ENCODE measurements around the gene AFAP1L2. TPM values are rescaled to one million over a fixed set of nuclear protein-coding genes. Genes with fewer than 3 reads are reported as not detected.

Gene AFAP1L2
- total and polyA plus RNA-seq, 2 donors (not counting 1 experiment from before 2014, with no cell fraction given) = 4.7 to 4.9 TPM

DNA sequence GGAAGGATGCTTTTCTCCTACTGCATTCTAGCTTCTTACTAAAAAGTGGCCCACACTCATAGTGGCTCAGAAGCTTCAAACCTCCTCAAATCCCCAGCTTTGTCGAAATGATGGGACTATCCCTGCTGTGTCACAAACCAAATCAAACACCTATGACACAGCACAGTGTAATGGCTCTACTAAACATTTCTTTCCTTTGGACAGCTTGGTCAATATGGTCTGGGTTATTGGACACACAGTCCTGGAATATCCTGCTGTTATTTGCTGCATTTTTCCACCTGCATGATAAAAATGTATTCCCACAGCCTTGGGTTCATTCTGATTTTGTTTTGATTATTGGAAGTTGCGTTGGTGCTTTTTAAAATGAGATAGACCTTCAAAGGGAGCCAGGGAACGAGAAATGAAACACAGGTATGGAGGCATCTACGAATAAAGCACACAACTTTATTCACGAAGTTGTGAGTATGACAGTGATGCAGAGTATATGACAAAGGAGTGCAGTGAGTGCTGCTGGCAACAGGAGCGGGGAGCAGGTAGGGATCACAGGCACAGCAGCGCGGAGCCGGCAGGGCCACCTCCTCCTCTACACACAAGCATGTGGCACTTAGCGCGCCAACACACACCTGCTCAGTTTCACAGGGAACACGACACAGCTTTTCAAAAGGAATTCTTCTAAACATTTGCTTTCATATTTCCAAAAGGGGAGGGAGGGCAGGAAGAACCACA lies 26.5 kb upstream of the AFAP1L2 start:
- H4K20me1 ChIP-seq (ENCODE audit: control insufficient read depth, insufficient read depth, low read length, poor library complexity, severe bottlenecking) = no peaks in the 10 kb centered on the region
- no peaks in the 10 kb centered on the region for H3K27me3 Mint-ChIP-seq
- DNase-seq (no peak), ATAC-seq (ENCODE audit: low read depth) (no peak)
- no peaks in the 10 kb centered on the region for H3K79me2 ChIP-seq (ENCODE audit: control insufficient read depth, insufficient read depth, low read length)
- H3K27me3 ChIP-seq (replicated peaks in 1 of 4; ENCODE audit: control extremely low read depth in 1 of 4, control insufficient read depth in 3 of 4, insufficient read depth in 4 of 4, low read length in 3 of 4) = no peaks in the 10 kb centered on the region
- no peak overlapping the region for H3K4me3 Mint-ChIP-seq
- intact Hi-C loops (cut with micrococcal nuclease) = loop anchor here (10.0 kb wide), 1 partner anchor 126 kb away; no protein-coding TSS in a partner anchor
- H3K4me2 ChIP-seq (replicated peaks; ENCODE audit: low read depth, low read length, poor library complexity, severe bottlenecking) = no peak overlapping the region
- H3K27ac Mint-ChIP-seq = no peak overlapping the region
- no peak for TF ChIP-seq CTCF (IDR thresholded peaks at IDR 0.05)
- TF ChIP-seq EZH2 (IDR thresholded peaks at IDR 0.05; ENCODE audit: borderline replicate concordance, insufficient read depth, low read depth, low read length, poor library complexity, severe bottlenecking) = no peak
- no peaks in the 10 kb centered on the region for H3K4me1 Mint-ChIP-seq
- peaks cover 0 to 2% (median 0%) of the 10 kb centered on the region in 3 donors for H3K9me3 ChIP-seq (ENCODE audit: control extremely low read depth in 1 of 3, control insufficient read depth in 2 of 3, insufficient read depth in 1 of 3, low read length in 2 of 3)
- POLR2A ChIA-PET = no interaction called here
- no peaks in the 10 kb centered on the region for H3K4me1 ChIP-seq (ENCODE audit: control insufficient read depth in 2 of 2, insufficient read depth in 2 of 2, low read length in 2 of 2)
- H3K4me3 ChIP-seq (ENCODE audit: control extremely low read depth in 1 of 5, extremely low read depth in 1 of 5, insufficient read depth in 1 of 5, low read depth in 2 of 5, low read length in 4 of 5) = no peak overlapping the region
- no peak overlapping the region for H3K9ac ChIP-seq (ENCODE audit: low read length)
- H2AFZ ChIP-seq (ENCODE audit: insufficient read depth, low read depth, low read length, poor library complexity, severe bottlenecking) = no peak overlapping the region
- CTCF ChIA-PET = interaction anchor here (1.4 kb wide), 1 partner anchor 8 kb away, joined by 4 read pairs; no protein-coding TSS in a partner anchor
- H3K9me3 Mint-ChIP-seq (ENCODE audit: insufficient read depth) = no peaks in the 10 kb centered on the region
- no peak overlapping the region for H3K27ac ChIP-seq (ENCODE audit: low read length in 2 of 2)
- WGBS (ENCODE audit: insufficient coverage) = 96% methylated on average over 6 of the region's 12 CpGs
- H3K36me3 ChIP-seq (replicated peaks in 1 of 2; ENCODE audit: control extremely low read depth in 1 of 2, control insufficient read depth in 1 of 2, extremely low read depth in 1 of 2, insufficient read depth in 2 of 2, low read length in 1 of 2) = peaks cover 7 to 43% of the 10 kb centered on the region in 2 experiments
